Esophagus squamous epithelium (tissue), 4 donors: Measurements from ENCODE around the gene NPLOC4.

Experiments used
- CTCF ChIP-seq, 6 experiments: fragments of 450-650 bp in 4 of 6; fragments of 200-600 bp in 2 of 6; sonication (generic) in 2 of 6; IDR thresholded peaks; one replicate each; pipeline ENCODE4 v1.5.1; 2016 to 2019; ENCODE audit warnings: antibody characterized with exemption in 6 of 6, mild to moderate bottlenecking in 4 of 6, moderate library complexity in 4 of 6
- POLR2A ChIP-seq, 4 donors: fragments of 450-650 bp; IDR thresholded peaks; one replicate each; pipeline ENCODE4 v1.6.1; 2017; ENCODE audit warnings: antibody characterized with exemption in 4 of 4, mild to moderate bottlenecking in 4 of 4, moderate library complexity in 3 of 4

- TF ChIP-seq CTCF (IDR thresholded peaks at IDR 0.05) (no peak), POLR2A (IDR thresholded peaks at IDR 0.05) (no peak)
These were observed 112.1 kb downstream of the NPLOC4 start for GRCh38 chr17:81524865-81525159.
